Fibroblast of villous mesenchyme (primary cell): Measurements from ENCODE around the gene RAC2. TPM values are rescaled to one million over a fixed set of nuclear protein-coding genes. Genes with fewer than 3 reads are reported as not detected.

Source experiments
- DNase-seq: peaks from one replicate; pipeline ENCODE4 v3.0.0-alpha.2; 2010; ENCODE audit warnings: low read depth
- H3K4me3 ChIP-seq: 2 replicates; pipeline ENCODE4 v1.5.1; 2011; ENCODE audit warnings: low read depth, mild to moderate bottlenecking, low read length
- total RNA-seq: library from RNA; depleted of rRNA; stranded (reverse); fragments of >200 nt; gene quantifications from 2 replicates; pipeline ENCODE4 v1.2.3, GENCODE V29; 2012
- TF ChIP-seq, protein P1 (sequence below): IDR thresholded peaks from 2 replicates; pipeline ENCODE4 v1.5.1; 2012; ENCODE audit warnings: low read depth, mild to moderate bottlenecking, low read length; ENCODE audit not compliant: insufficient read depth

RAC2 gene
- total RNA-seq, 1 donor = 11.2 TPM

GRCh38 chr22:37249986-37250385 is 5.9 kb upstream of the RAC2 start:
- TF ChIP-seq, protein P1, sequence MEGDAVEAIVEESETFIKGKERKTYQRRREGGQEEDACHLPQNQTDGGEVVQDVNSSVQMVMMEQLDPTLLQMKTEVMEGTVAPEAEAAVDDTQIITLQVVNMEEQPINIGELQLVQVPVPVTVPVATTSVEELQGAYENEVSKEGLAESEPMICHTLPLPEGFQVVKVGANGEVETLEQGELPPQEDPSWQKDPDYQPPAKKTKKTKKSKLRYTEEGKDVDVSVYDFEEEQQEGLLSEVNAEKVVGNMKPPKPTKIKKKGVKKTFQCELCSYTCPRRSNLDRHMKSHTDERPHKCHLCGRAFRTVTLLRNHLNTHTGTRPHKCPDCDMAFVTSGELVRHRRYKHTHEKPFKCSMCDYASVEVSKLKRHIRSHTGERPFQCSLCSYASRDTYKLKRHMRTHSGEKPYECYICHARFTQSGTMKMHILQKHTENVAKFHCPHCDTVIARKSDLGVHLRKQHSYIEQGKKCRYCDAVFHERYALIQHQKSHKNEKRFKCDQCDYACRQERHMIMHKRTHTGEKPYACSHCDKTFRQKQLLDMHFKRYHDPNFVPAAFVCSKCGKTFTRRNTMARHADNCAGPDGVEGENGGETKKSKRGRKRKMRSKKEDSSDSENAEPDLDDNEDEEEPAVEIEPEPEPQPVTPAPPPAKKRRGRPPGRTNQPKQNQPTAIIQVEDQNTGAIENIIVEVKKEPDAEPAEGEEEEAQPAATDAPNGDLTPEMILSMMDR = no peak

DNA sequence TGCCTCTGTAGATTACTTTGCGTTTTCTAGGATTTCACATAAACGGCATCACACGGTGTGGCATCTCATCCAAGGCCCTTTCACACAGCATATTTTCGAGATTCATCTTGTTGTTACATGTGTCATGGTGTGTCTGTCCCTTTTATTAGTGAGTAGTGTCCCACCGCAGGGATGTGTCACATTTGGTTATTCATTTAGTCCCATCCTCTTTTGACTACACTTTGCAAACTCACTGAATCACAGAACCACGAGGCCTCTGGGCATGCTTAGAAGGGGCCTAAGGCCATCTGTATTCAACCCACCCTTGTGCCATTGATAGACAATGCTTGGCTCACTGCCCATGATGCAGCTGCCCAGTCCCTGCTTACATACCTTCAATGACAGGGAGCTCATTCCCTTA is 4.2 kb upstream of the RAC2 start:
- H3K4me3 ChIP-seq = no peak overlapping the region
- DNase-seq = no peak
- TF ChIP-seq, protein P1 = no peak

More at GRCh38 chr22:37249986-37250385, 5.9 kb upstream of the RAC2 start:
- no peak for DNase-seq
- H3K4me3 ChIP-seq = no peak overlapping the region

DNA sequence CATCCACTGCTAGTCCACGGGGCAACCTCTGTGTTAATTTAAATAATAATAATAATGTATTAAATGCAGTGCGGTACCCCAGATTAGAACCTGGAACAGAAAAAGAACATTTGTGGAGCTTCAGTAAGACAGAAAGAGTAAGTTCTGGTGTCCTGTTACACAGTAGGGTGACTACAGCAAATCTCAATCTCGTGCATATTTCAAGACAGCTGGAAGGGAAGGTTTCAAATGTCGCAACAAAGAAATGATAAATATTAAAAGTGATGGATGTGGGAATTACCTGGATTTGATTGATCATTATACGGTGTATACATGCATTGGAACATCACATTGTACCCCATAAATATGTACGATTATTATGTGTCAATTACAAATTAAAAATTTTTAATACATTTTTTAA is 1.7 kb upstream of the RAC2 start:
- DNase-seq = no peak
- H3K4me3 ChIP-seq = no peak overlapping the region
- TF ChIP-seq, protein P1 = no peak

DNA sequence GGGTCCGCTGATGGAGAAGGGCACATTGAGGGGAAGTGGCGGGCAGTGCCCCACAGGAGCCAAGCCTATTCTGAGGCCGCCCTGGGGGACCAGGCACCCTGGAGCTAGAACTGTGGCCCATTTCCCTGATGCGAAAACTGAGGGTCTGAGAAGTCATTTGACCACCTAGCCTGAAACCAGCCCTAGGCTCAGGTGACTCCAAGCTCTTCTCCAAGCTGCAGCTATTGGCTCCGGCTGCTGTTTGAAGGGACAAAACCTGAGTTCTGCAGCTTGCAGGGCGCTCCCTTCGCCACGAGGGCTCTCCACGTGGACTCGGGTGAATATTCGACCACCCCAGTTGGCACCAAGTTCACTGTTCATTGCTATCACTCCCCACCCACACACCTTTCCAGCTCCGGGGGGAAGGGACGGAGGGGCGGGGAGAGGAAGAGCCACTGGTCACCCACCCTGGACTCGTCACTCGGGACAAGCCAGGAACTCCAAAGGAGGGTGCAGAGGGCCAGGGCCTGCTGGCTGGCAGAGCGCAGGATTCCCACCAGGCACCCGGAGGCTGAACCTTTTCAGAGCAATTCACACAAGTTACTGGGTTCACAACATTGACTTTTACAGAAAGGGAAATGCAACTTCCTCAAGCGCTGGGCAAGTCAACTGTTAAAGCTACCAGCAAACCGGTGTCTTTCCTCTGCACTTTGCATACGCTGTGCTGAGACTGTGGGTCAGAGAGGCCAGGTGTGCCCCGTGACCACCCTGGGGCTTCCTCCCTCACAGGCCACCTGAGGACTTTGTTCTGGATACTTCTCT is 1.1 kb upstream of the RAC2 start:
- DNase-seq = no peak
- TF ChIP-seq, protein P1 = no peak
- no peak overlapping the region for H3K4me3 ChIP-seq

DNA sequence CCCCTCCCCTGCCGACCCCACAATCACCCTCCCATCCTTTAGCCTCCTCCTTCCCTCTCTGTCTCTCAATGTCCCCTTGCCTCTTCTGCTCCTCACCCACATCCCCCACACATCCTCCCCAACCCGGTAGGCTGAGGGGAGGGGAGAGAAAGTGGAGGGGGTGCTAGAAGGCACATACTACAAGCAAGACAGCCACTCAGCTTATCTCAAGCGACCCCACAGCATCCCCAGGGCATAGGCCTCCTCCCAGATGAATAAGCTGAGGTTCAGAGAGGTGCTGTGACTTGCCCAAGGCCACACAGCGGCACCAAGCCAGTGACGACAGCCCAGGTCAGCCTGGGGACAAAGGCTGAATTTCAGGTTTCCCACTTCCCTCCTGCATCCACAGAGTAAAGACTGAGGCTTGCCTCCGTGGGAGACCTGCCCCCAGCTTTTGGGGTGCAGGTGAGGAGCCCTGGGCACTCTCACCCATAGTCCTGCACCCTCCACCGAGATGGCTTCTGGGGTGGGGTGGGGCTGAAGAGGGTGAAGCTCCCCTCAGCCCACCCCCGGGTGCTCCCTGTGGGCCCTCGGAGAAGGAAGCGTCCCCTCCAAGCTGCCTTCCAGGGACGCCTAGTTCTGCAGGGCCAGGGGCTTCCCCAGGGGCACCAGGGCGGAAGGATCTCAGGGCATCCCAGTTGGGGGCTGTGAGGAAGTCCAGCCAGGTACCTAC is 511 bp downstream of the RAC2 start:
- TF ChIP-seq, protein P1 = no peak
- H3K4me3 ChIP-seq = peak overlapping the region; percentile 55
- DNase-seq = no peak

DNA sequence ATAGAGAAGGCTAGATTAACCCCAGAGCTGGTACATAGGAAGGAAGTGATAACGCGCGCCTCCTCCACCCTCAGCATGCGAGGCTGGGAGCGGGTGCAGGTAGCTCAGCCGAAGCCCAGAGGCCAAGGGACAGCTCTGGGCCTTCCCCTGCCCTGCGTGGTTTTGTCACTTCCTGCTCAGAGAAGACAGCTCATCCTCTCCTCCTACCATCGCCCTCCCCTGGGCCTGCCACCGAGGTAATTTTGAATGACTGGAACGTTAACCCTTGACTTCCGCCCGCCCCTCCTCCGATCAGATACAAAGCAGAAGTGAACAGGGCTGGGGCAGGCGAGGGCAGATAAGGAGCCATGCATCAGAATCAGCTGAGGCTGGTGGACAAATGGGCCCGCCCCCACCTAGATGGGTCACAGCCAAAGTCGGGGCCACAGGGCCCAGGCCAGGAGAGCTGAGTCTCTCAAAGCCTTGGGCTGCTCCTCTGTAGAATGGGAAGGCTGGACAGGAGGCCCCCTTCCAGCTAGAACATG is 1.6 kb downstream of the RAC2 start:
- H3K4me3 ChIP-seq = no peak overlapping the region
- peak; percentile 31 for DNase-seq
- TF ChIP-seq, protein P1 = no peak
